IMR-90 (cell line): ENCODE data around the gene LMO2. TPM values are rescaled to one million over a fixed set of nuclear protein-coding genes. Genes with fewer than 3 reads are reported as not detected.

Source experiments
- ATAC-seq: fragments of 200-7000 bp; cut with Tn5 transposase; 2 replicates; pipeline ENCODE4 v1.9.1; 2020; ENCODE audit warnings: low read depth, mild to moderate bottlenecking, moderate library complexity
- BruUV-seq: library from RNA; stranded (reverse); fragments of 400-500 nt; replicated peaks from 2 replicates; lab custom pipeline; 2021; lab: Mats Ljungman, UMichigan
- CTCF ChIA-PET: fragments of 300-600 bp; formaldehyde crosslinking; extraction: SDS; loops from one replicate; lab custom pipeline; 2021; ENCODE audit warnings: antibody characterized with exemption; lab: Yijun Ruan, JAX
- POLR2A ChIA-PET: fragments of 300-600 bp; sonication (Branson Sonifier 250); formaldehyde crosslinking; loops from one replicate; lab custom pipeline; 2022; ENCODE audit warnings: antibody characterized with exemption; ENCODE audit not compliant: unreplicated experiment; lab: Charles Lee
- DNase-seq: peaks from one replicate; pipeline ENCODE4 v3.0.0; 2013
- H2AFZ ChIP-seq: replicated peaks from 2 replicates; pipeline ENCODE3; 2013; ENCODE audit warnings: low read length, mild to moderate bottlenecking; ENCODE audit not compliant: poor library complexity
- H2AK5ac ChIP-seq: 2 replicates; pipeline ENCODE4 v1.6.1; 2013; ENCODE audit warnings: low read depth, low read length, inconsistent platforms
- H2AK9ac ChIP-seq: replicated peaks from 2 replicates; pipeline ENCODE3; 2013; ENCODE audit warnings: mild to moderate bottlenecking, low read depth, low read length, moderate library complexity; ENCODE audit not compliant: poor library complexity
- H2BK120ac ChIP-seq: 2 replicates; pipeline ENCODE4 v1.6.1; 2013; ENCODE audit warnings: low read depth, low read length, inconsistent platforms
- H2BK15ac ChIP-seq: 3 replicates; pipeline ENCODE4 v1.6.1; 2013; ENCODE audit warnings: low read depth, low read length, inconsistent platforms
- H2BK20ac ChIP-seq: 2 replicates; pipeline ENCODE4 v1.6.1; 2013; ENCODE audit warnings: low read depth, mild to moderate bottlenecking, inconsistent platforms, low read length, moderate library complexity
- H2BK5ac ChIP-seq: 2 replicates; pipeline ENCODE4 v1.6.1; 2013; ENCODE audit warnings: mild to moderate bottlenecking, low read depth, low read length, inconsistent platforms; ENCODE audit not compliant: poor library complexity, severe bottlenecking
- H3K14ac ChIP-seq: replicated peaks from 2 replicates; pipeline ENCODE4 v1.6.1; 2013; ENCODE audit warnings: low read depth, low read length, inconsistent platforms
- H3K18ac ChIP-seq: 2 replicates; pipeline ENCODE4 v1.6.1; 2013; ENCODE audit warnings: low read depth, low read length, control low read depth
- H3K23ac ChIP-seq: 2 replicates; pipeline ENCODE4 v1.6.1; 2013; ENCODE audit warnings: low read depth, low read length, inconsistent platforms
- H3K27ac ChIP-seq: 2 replicates; pipeline ENCODE4 v1.5.1; 2013; ENCODE audit warnings: mild to moderate bottlenecking, control low read depth, low read length; ENCODE audit not compliant: insufficient read depth
- H3K27me3 ChIP-seq: 2 replicates; pipeline ENCODE4 v1.6.1; 2013; ENCODE audit warnings: low read length; ENCODE audit not compliant: control insufficient read depth, insufficient read depth
- H3K36me3 ChIP-seq: 2 replicates; pipeline ENCODE4 v1.6.1; 2013; ENCODE audit warnings: low read length, mixed read lengths; ENCODE audit not compliant: control insufficient read depth, insufficient read depth
- H3K4ac ChIP-seq: 2 replicates; pipeline ENCODE4 v1.6.1; 2013; ENCODE audit warnings: low read depth, low read length, inconsistent platforms
- H3K4me1 ChIP-seq: 2 replicates; pipeline ENCODE4 v1.6.1; 2013; ENCODE audit warnings: low read length, mixed read lengths; ENCODE audit not compliant: control insufficient read depth, insufficient read depth
- H3K4me2 ChIP-seq: 2 replicates; pipeline ENCODE4 v1.6.1; 2013; ENCODE audit warnings: low read depth, mild to moderate bottlenecking, control low read depth, low read length, moderate library complexity
- H3K4me3 ChIP-seq: 2 replicates; pipeline ENCODE4 v1.5.1; 2013; ENCODE audit warnings: low read depth, mild to moderate bottlenecking, control low read depth, low read length, moderate library complexity; ENCODE audit not compliant: insufficient read depth
- H3K56ac ChIP-seq: 2 replicates; pipeline ENCODE4 v1.6.1; 2013; ENCODE audit warnings: low read length, inconsistent platforms; ENCODE audit not compliant: insufficient read depth; ENCODE audit errors: extremely low read depth
- H3K79me1 ChIP-seq, 2 experiments: 2 replicates each; pipeline ENCODE4 v1.6.1; 2013; ENCODE audit warnings: low read length in 2 of 2, inconsistent platforms in 1 of 2, low read depth in 1 of 2
- H3K9ac ChIP-seq: 2 replicates; pipeline ENCODE4 v1.6.1; 2013; ENCODE audit warnings: low read depth, low read length, control low read depth
- H3K9me1 ChIP-seq: 2 replicates; pipeline ENCODE4 v1.6.1; 2013; ENCODE audit warnings: low read length, inconsistent platforms; ENCODE audit not compliant: insufficient read depth
- H3K9me3 ChIP-seq: 2 replicates; pipeline ENCODE4 v1.6.1; 2013; ENCODE audit warnings: low read length; ENCODE audit not compliant: control insufficient read depth, insufficient read depth
- H4K20me1 ChIP-seq: 2 replicates; pipeline ENCODE4 v1.6.1; 2013; ENCODE audit warnings: low read length, inconsistent platforms; ENCODE audit not compliant: insufficient read depth
- H4K5ac ChIP-seq: 2 replicates; pipeline ENCODE4 v1.6.1; 2013; ENCODE audit warnings: mild to moderate bottlenecking, low read depth, low read length, control low read depth
- H4K8ac ChIP-seq, 2 experiments: 2 replicates each; pipeline ENCODE4 v1.6.1; 2013; ENCODE audit warnings: low read depth in 2 of 2, low read length in 2 of 2, control low read depth in 1 of 2, inconsistent platforms in 1 of 2
- H4K91ac ChIP-seq: 2 replicates; pipeline ENCODE4 v1.6.1; 2013; ENCODE audit warnings: low read depth, low read length, inconsistent platforms; ENCODE audit not compliant: insufficient read depth
- CEBPB ChIP-seq: IDR thresholded peaks from 2 replicates; pipeline ENCODE4 v1.6.1; 2012; ENCODE audit warnings: low read depth, low read length, improper control_type of control experiment
- CHD1 ChIP-seq: IDR thresholded peaks from 2 replicates; pipeline ENCODE4 v1.6.1; 2012; ENCODE audit warnings: low read depth, low read length, improper control_type of control experiment
- WGBS, 2 experiments: methylation state at CpG; one replicate each; pipeline versions ENCODE4 v1.1.5 to v1.1.7; 2013; ENCODE audit warnings: missing lambda C conversion rate in 2 of 2; ENCODE audit not compliant: insufficient read length in 1 of 2; ENCODE audit errors: extremely low coverage in 2 of 2; 5-methylcytosine and 5-hydroxymethylcytosine counted together
- dilution Hi-C: fragments of 300-500 bp; cut with HindIII; formaldehyde crosslinking; loops from one replicate; pipeline ENCODE4 v1.14.3; 2018; ENCODE audit warnings: low sequenced_read_pairs; ENCODE audit not compliant: unreplicated experiment
- in situ Hi-C: fragments of 300-500 bp; cut with MboI; formaldehyde crosslinking; loops from 3 replicates; pipeline ENCODE4 v1.14.3; 2019; ENCODE audit warnings: low sequenced_read_pairs, inconsistent platforms, mixed read lengths
- intact Hi-C: fragments of 100-400 bp; cut with micrococcal nuclease; formaldehyde crosslinking; loops from 2 replicates; pipeline ENCODE4 v1.10.0; 2022
- polyA plus RNA-seq, 3 experiments: library from polyadenylated mRNA; depleted of rRNA; stranded (reverse); fragments of >200 nt; gene quantifications; 2 replicates each; pipeline ENCODE4 v1.2.3, GENCODE V29; 2012; ENCODE audit warnings: low replicate concordance in 1 of 3
- total RNA-seq: library from RNA; depleted of rRNA; stranded (reverse); fragments of >200 nt; gene quantifications from 2 replicates; pipeline ENCODE4 v1.2.3, GENCODE V29; 2012
- TF ChIP-seq, protein P1 (sequence below): fragments of 150-350 bp; IDR thresholded peaks from 2 replicates; pipeline ENCODE4 v1.6.1; 2017; ENCODE audit warnings: mild to moderate bottlenecking, antibody characterized with exemption, low read length, low read depth

Gene LMO2
- total and polyA plus RNA-seq, 2 of the 4 experiments (the other 2 are of a cell fraction): not detected

DNA sequence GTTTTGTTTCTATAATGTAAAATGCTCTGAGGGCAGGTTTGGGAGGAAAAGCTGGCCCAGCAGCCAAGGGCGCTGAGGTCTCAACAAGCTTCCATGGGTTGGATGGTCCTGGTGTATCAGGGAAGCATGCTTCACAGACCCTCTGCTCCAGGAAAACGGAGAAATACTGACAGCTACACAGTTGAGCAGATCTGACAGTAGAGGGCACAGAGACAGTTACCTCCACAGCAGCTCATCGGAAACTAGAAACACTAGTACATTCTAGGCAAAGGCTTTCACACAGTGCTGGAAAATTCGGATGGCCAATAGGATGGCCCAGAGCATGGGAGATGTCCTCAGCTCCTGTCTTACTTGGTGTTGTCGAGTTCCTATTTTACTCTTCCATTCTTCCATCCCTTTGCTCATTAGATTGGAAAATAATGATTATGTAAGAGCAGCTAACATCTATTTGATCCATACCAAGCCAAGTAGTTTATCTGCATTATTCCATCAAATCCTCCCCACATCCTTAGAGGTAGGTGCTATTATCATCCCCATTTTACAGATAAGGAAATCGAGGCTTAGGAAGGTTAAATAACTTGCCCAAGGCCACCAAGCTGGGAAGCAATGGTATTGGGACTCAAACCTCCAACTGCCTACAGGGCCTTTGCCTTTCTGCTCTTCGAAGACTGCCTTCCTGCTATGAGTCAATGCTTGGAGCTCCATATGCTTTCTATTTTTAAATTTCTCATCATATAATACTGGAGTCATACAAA lies 28.3 kb downstream of the LMO2 start:
- Histone ChIP-seq H4K91ac (no peak overlapping the region), H3K36me3 (no peaks in the 10 kb centered on the region), H3K14ac (no peak overlapping the region), H2BK120ac (no peak overlapping the region), H4K20me1 (no peaks in the 10 kb centered on the region), H3K9me1 (peaks cover 2% of the 10 kb centered on the region; the same call in 1 of the 2 replicates), H3K27ac (no peak overlapping the region), H3K9me3 (no peaks in the 10 kb centered on the region), H3K4ac (no peak overlapping the region), H3K18ac (no peak overlapping the region), H3K79me1 (no peaks in the 10 kb centered on the region), H3K4me2 (no peak overlapping the region), H3K4me3 (no peak overlapping the region), H2BK5ac (no peak overlapping the region), H2AFZ (no peak overlapping the region), H4K5ac (no peak overlapping the region), H3K27me3 (peaks cover 86% of the 10 kb centered on the region), H3K23ac (no peak overlapping the region), H2AK5ac (no peak overlapping the region), H2BK20ac (no peak overlapping the region), H3K9ac (no peak overlapping the region), H4K8ac (no peak overlapping the region), H3K56ac (no peak overlapping the region), H2BK15ac (no peak overlapping the region), H3K4me1 (no peaks in the 10 kb centered on the region), H2AK9ac (no peak overlapping the region)
- no peak for ATAC-seq
- BruUV-seq: no TSS peak
- DNase-seq: no peak
- dilution Hi-C loops: no loop called here
- 42% methylated on average over 2 of the region's 7 CpGs; no CpG with 5 or more reads in 1 of the 2 experiments for WGBS, 2 experiments
- POLR2A ChIA-PET: no interaction called here
- CTCF ChIA-PET: interaction anchor here (0.9 kb wide), 1 partner anchor 114 kb away, joined by 3 read pairs; no protein-coding TSS in a partner anchor
- intact Hi-C loops: no loop called here
- in situ Hi-C loops: loop anchor here (5.0 kb wide), 1 partner anchor 104 kb away; no protein-coding TSS in a partner anchor
- TF ChIP-seq CEBPB (peak; percentile 66), CHD1 (no peak)
- TF ChIP-seq, protein P1, sequence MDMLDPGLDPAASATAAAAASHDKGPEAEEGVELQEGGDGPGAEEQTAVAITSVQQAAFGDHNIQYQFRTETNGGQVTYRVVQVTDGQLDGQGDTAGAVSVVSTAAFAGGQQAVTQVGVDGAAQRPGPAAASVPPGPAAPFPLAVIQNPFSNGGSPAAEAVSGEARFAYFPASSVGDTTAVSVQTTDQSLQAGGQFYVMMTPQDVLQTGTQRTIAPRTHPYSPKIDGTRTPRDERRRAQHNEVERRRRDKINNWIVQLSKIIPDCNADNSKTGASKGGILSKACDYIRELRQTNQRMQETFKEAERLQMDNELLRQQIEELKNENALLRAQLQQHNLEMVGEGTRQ: no peak
